ENCODE measurements around the gene SH2B3. TPM values are rescaled to one million over a fixed set of nuclear protein-coding genes. Genes with fewer than 3 reads are reported as not detected.

The SH2B3 gene
- total and polyA plus RNA-seq, 10 donors, result 11.5 to 105 (median 81.9) TPM

GRCh38 chr12:111437816-111438454 lies 32.2 kb downstream of the SH2B3 start:
- whole genome bisulfite sequencing, 5 donors, result 25 to 44% (median 32%) methylated on average over 6 to 8 of the region's 8 CpGs
- no peaks in the 10 kb centered on the region for H3K9me3 ChIP-seq
- intact Hi-C loops (cut with DNase I; ENCODE audit: low total_unique reads), result no loop called here
- H3K4me1 ChIP-seq, result peaks cover 95 to 100% (median 100%) of the 10 kb centered on the region in 6 donors
- H3K36me3 ChIP-seq, result peaks cover 0 to 43% (median 4%) of the 10 kb centered on the region in 6 donors
- H3K27me3 ChIP-seq (replicated peaks in 1 of 7), result no peaks in the 10 kb centered on the region
- H3K27ac ChIP-seq, result peak overlapping the region; percentile 53 to 95 (median 92)
- H3K4me3 ChIP-seq, result peak overlapping the region in 1 of 8 donors; percentile 33
- peak in 2 of 3 donors; percentile 55 to 86 for TF ChIP-seq POLR2AphosphoS5 (IDR thresholded peaks at IDR 0.05)
- no peak for TF ChIP-seq CTCF (IDR thresholded peaks at IDR 0.05 in 8 of 11, conservative IDR thresholded peaks at IDR 0.05 in 3 of 11)
- TF ChIP-seq POLR2A (IDR thresholded peaks at IDR 0.05), result no peak
- DNase-seq, result peak; percentile 82

GRCh38 chr12:111438481-111438880 lies 32.8 kb downstream of the SH2B3 start:
- H3K36me3 ChIP-seq, result peaks cover 0 to 39% (median 4%) of the 10 kb centered on the region in 6 donors
- peak overlapping the region; percentile 53 to 95 (median 92) for H3K27ac ChIP-seq
- WGBS, 5 donors, result 14 to 22% (median 16%) methylated on average over 8 to 9 of the region's 9 CpGs
- TF ChIP-seq CTCF (IDR thresholded peaks at IDR 0.05 in 8 of 11, conservative IDR thresholded peaks at IDR 0.05 in 3 of 11), result peak in 1 of 11 experiments; percentile 16
- no peak for TF ChIP-seq POLR2A (IDR thresholded peaks at IDR 0.05)
- TF ChIP-seq POLR2AphosphoS5 (IDR thresholded peaks at IDR 0.05), result peak; percentile 40 to 82 (median 72)
- intact Hi-C loops (cut with DNase I; ENCODE audit: low total_unique reads), result no loop called here
- H3K27me3 ChIP-seq (replicated peaks in 1 of 7), result no peaks in the 10 kb centered on the region
- DNase-seq, result peak; percentile 89
- H3K4me1 ChIP-seq, result peaks cover 95 to 100% (median 100%) of the 10 kb centered on the region in 6 donors
- peak overlapping the region in 1 of 8 donors; percentile 33 for H3K4me3 ChIP-seq
- no peaks in the 10 kb centered on the region for H3K9me3 ChIP-seq

GRCh38 chr12:111439657-111440151 lies 34.0 kb downstream of the SH2B3 start:
- intact Hi-C loops (cut with DNase I; ENCODE audit: low total_unique reads), result no loop called here
- Histone ChIP-seq H3K36me3 (peaks cover 0 to 38% (median 4%) of the 10 kb centered on the region in 6 donors), H3K27ac (peak overlapping the region; percentile 53 to 95 (median 92)), H3K27me3 (replicated peaks in 1 of 7) (no peaks in the 10 kb centered on the region), H3K4me1 (peaks cover 96 to 100% (median 100%) of the 10 kb centered on the region in 6 donors), H3K4me3 (no peak overlapping the region), H3K9me3 (no peaks in the 10 kb centered on the region)
- TF ChIP-seq POLR2A (IDR thresholded peaks at IDR 0.05) (no peak), POLR2AphosphoS5 (IDR thresholded peaks at IDR 0.05) (no peak), CTCF (IDR thresholded peaks at IDR 0.05 in 8 of 11, conservative IDR thresholded peaks at IDR 0.05 in 3 of 11) (no peak)
- WGBS, 5 donors, result 58 to 65% (median 64%) methylated on average over 5 of the region's 5 CpGs
- peak; percentile 73 for DNase-seq

- H3K9me3 ChIP-seq, result no peaks in the 10 kb centered on the region
- peak; percentile 58 for DNase-seq
- H3K36me3 ChIP-seq, result peaks cover 0 to 39% (median 4%) of the 10 kb centered on the region in 6 donors
- no peak for TF ChIP-seq CTCF (IDR thresholded peaks at IDR 0.05 in 8 of 11, conservative IDR thresholded peaks at IDR 0.05 in 3 of 11)
- peak in 1 of 3 donors; percentile 57 for TF ChIP-seq POLR2AphosphoS5 (IDR thresholded peaks at IDR 0.05)
- no peak for TF ChIP-seq POLR2A (IDR thresholded peaks at IDR 0.05)
- H3K4me3 ChIP-seq, result no peak overlapping the region
- intact Hi-C loops (cut with DNase I; ENCODE audit: low total_unique reads), result no loop called here
- no peaks in the 10 kb centered on the region for H3K27me3 ChIP-seq (replicated peaks in 1 of 7)
- H3K4me1 ChIP-seq, result peaks cover 96 to 100% (median 100%) of the 10 kb centered on the region in 6 donors
- WGBS, 5 donors, result 59 to 73% (median 61%) methylated on average over 8 of the region's 8 CpGs
- H3K27ac ChIP-seq, result peak overlapping the region; percentile 53 to 95 (median 92)
Measured at GRCh38 chr12:111440152-111440551, 34.4 kb downstream of the SH2B3 start.
